Prostate gland (tissue), 2 donors: ENCODE data around the gene SFI1. TPM values are rescaled to one million over a fixed set of nuclear protein-coding genes. Genes with fewer than 3 reads are reported as not detected.

Experiments
- DNase-seq: peaks from one replicate; pipeline ENCODE4 v3.0.0-alpha.2; 2019; ENCODE audit warnings: low spot score
- H3K27ac ChIP-seq, 2 donors: fragments of 200-600 bp; sonication (generic); 2 replicates each; pipeline ENCODE4 v1.5.1; 2017 to 2019
- H3K27me3 ChIP-seq: fragments of 200-600 bp; sonication (generic); replicated peaks from 2 replicates; pipeline ENCODE4 v1.5.1; 2019; ENCODE audit not compliant: insufficient read depth
- H3K36me3 ChIP-seq, 2 donors: fragments of 200-600 bp; sonication (generic); 1 replicate in 1 of 2; 2 replicates in 1 of 2; pipeline versions ENCODE4 v1.5.1 to v1.8.1; 2017 to 2019
- H3K4me1 ChIP-seq: fragments of 200-600 bp; sonication (generic); replicated peaks from 2 replicates; pipeline ENCODE4 v1.5.1; 2019
- H3K4me3 ChIP-seq, 2 donors: fragments of 200-600 bp; sonication (generic); 2 replicates each; pipeline ENCODE4 v1.5.1; 2017 to 2019
- H3K9me3 ChIP-seq: fragments of 200-600 bp; sonication (generic); 2 replicates; pipeline ENCODE4 v1.5.1; 2017
- POLR2A ChIP-seq: fragments of 450-650 bp; IDR thresholded peaks from one replicate; pipeline ENCODE4 v1.6.1; 2016; ENCODE audit warnings: antibody characterized with exemption, mild to moderate bottlenecking
- POLR2AphosphoS5 ChIP-seq: sonication (generic); formaldehyde crosslinking; IDR thresholded peaks from one replicate; pipeline ENCODE4 v1.6.1; 2017; ENCODE audit warnings: antibody characterized with exemption
- WGBS: methylation state at CpG from one replicate; pipeline ENCODE4 v1.1.5; 2018; 5-methylcytosine and 5-hydroxymethylcytosine counted together
- intact Hi-C: fragments of 100-400 bp; cut with DNase I; formaldehyde crosslinking; loops from one replicate; pipeline ENCODE4 v1.14.2; 2022
- total RNA-seq, 2 donors: library from RNA; depleted of rRNA; stranded (reverse); fragments of >200 nt; gene quantifications; one replicate each; pipeline ENCODE4 v1.1.0, GENCODE V29; 2016
- TF ChIP-seq, protein P1 (sequence below), 4 experiments: fragments of 200-600 bp in 2 of 4; fragments of 450-650 bp in 2 of 4; sonication (generic) in 2 of 4; IDR thresholded peaks; 1 replicate in 3 of 4; 2 replicates in 1 of 4; pipeline ENCODE4 v1.5.1; 2016 to 2019; ENCODE audit warnings: antibody characterized with exemption in 4 of 4, mild to moderate bottlenecking in 2 of 4, moderate library complexity in 2 of 4

Gene SFI1
- total RNA-seq, 2 donors from 2014 or later: 21.5 to 68.8 TPM

DNA sequence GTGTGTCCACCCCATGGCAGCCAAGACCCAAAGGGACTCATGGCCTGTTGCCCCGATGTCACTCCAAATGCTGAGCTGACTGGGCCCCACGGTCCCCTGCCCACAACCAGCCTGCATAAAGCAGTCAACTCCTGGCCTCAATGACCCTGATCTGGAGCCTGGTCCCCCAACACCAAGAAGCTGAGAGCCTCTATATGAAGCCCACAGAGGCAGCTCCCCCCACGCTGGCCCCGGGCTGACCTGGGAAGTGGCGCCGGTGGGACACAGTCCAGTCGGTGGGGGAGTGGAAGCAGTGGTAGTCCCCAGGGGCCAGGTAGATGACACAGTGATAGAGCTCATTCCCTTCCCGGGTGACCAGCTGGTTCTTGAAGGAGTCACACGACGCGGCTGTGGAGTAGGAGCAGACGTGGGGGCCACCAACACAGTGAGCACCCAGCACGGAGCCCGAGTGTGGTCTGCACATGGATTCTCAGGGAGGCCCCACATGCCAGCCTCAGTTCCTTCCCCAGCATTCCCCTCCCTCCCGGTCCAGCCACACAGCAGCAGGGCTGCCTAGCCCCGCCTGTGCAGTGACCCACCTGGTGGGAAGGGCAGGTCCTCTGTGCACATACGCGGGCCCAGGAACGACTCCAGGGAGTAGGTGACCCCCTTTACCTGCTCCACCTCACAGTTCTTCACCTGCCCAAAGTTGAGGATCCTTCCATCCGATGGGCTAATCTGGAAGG, 124.6 kb downstream of the SFI1 start:
- H3K27me3 ChIP-seq: no peaks in the 10 kb centered on the region
- no peaks in the 10 kb centered on the region for H3K4me1 ChIP-seq
- no peaks in the 10 kb centered on the region for H3K36me3 ChIP-seq
- H3K27ac ChIP-seq: no peak overlapping the region
- H3K9me3 ChIP-seq: no peaks in the 10 kb centered on the region
- DNase-seq: no peak
- TF ChIP-seq POLR2A (no peak), POLR2AphosphoS5 (no peak)
- TF ChIP-seq, protein P1, sequence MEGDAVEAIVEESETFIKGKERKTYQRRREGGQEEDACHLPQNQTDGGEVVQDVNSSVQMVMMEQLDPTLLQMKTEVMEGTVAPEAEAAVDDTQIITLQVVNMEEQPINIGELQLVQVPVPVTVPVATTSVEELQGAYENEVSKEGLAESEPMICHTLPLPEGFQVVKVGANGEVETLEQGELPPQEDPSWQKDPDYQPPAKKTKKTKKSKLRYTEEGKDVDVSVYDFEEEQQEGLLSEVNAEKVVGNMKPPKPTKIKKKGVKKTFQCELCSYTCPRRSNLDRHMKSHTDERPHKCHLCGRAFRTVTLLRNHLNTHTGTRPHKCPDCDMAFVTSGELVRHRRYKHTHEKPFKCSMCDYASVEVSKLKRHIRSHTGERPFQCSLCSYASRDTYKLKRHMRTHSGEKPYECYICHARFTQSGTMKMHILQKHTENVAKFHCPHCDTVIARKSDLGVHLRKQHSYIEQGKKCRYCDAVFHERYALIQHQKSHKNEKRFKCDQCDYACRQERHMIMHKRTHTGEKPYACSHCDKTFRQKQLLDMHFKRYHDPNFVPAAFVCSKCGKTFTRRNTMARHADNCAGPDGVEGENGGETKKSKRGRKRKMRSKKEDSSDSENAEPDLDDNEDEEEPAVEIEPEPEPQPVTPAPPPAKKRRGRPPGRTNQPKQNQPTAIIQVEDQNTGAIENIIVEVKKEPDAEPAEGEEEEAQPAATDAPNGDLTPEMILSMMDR (IDR thresholded peaks at IDR 0.05): no peak
- intact Hi-C loops: no loop called here
- H3K4me3 ChIP-seq: no peak overlapping the region
- WGBS: 79% methylated on average over 17 of the region's 20 CpGs

GRCh38 chr22:31621507-31622124, 125.3 kb downstream of the SFI1 start:
- no peak overlapping the region for H3K27ac ChIP-seq
- 90% methylated on average over 17 of the region's 19 CpGs for WGBS
- DNase-seq: no peak
- TF ChIP-seq, protein P1 (IDR thresholded peaks at IDR 0.05): no peak
- TF ChIP-seq POLR2AphosphoS5 (no peak), POLR2A (no peak)
- H3K9me3 ChIP-seq: no peaks in the 10 kb centered on the region
- no peaks in the 10 kb centered on the region for H3K27me3 ChIP-seq
- intact Hi-C loops: no loop called here
- peaks cover 7% of the 10 kb centered on the region for H3K4me1 ChIP-seq
- H3K36me3 ChIP-seq: no peaks in the 10 kb centered on the region
- no peak overlapping the region for H3K4me3 ChIP-seq

DNA sequence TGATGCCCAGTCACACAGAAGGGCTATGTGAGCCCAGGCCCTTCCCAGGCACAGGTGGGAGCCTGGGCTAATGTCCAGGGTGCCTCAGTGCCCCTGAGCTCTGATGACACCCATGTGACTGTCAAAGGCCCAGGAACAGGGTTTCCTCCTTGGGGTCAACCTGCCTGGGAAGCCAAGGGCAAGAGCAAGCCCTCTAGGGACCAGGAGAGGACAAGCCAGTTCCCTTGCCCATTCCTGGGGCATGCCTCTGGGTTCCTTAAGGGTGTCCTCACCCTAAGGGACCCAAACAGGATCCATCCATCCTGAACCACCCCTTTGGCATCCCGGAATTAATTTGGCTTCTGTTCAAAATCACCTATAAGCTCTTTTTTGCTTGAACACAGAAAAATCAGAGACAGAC, 126.6 kb downstream of the SFI1 start:
- TF ChIP-seq POLR2AphosphoS5: no peak
- no peak for TF ChIP-seq POLR2A
- TF ChIP-seq, protein P1 (IDR thresholded peaks at IDR 0.05): no peak
- intact Hi-C loops: no loop called here
- whole genome bisulfite sequencing: 88% methylated on average over 1 of the region's 1 CpG
- Histone ChIP-seq H3K27ac (no peak overlapping the region), H3K36me3 (no peaks in the 10 kb centered on the region), H3K4me1 (peaks cover 11% of the 10 kb centered on the region), H3K9me3 (no peaks in the 10 kb centered on the region), H3K4me3 (no peak overlapping the region), H3K27me3 (no peaks in the 10 kb centered on the region)
- no peak for DNase-seq

- H3K9me3 ChIP-seq: no peaks in the 10 kb centered on the region
- H3K4me3 ChIP-seq: no peak overlapping the region
- H3K4me1 ChIP-seq: peaks cover 11% of the 10 kb centered on the region
- 95% methylated on average over 15 of the region's 18 CpGs for WGBS
- H3K36me3 ChIP-seq: no peaks in the 10 kb centered on the region
- no peak for DNase-seq
- no peak overlapping the region for H3K27ac ChIP-seq
- intact Hi-C loops: no loop called here
- H3K27me3 ChIP-seq: no peaks in the 10 kb centered on the region
- TF ChIP-seq POLR2AphosphoS5 (no peak), POLR2A (no peak)
- TF ChIP-seq, protein P1 (IDR thresholded peaks at IDR 0.05): no peak
Observed at GRCh38 chr22:31623592-31624304, 127.4 kb downstream of the SFI1 start.
